NCI-H1092 (cell line): ENCODE data around the gene CNNM1.

ENCODE experiments used
- DNase-seq: peaks from one replicate; lab custom pipeline; 2025; lab: John Stamatoyannopoulos, UW

Gene CNNM1

DNA sequence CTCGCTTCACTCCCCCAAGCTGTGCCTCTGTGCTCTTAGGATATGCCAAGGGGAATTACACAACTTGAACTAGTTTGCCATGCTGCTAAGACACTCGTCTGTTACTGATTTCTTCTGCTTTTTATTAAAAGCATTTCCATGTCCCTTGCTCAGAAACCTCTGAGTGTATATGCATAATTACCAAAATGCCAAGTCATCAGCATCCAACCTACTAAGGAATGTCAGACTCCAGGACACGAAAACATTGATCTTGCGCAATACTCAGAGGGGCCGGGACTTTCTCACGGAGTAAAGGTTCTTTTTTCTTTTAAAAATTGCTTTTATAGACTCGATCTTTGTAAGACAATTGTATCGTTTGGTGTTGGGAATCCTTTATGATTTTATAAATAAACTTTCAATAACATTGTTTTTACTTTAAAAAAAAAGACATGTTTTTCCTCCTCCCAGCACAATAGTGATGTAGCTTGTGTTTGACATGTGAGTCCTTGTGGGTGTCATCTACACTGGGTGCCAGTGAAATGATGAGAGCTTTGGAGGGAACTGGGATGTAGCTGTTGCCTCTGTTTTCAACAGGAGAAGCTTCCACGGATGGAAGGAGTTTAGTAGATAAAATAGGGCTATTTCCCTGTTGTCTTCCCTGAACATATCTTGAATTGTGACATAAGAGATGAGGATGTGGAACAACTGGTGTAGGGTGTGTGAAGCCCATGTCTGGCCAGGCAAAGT is 43.6 kb downstream of the CNNM1 start:
- no peak for DNase-seq

DNA sequence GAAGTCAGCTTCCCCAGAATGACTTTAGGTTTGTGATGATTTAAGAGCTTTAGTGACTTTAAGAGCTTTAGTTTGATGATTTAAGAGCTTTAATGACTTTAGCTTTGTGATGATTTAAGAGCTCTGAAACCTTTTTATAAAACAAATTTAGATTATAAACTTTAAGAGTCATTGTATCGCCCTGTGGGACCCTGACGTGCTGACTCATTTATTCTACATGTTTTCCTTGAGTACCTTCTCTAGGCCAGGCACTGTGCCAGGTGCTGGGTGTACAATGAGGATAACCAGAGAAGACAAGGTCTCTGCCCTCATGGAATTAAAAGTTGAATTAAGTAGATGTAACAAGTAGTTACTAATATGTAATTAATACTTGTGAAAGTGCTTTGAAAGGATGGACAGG is 45.4 kb downstream of the CNNM1 start:
- no peak for DNase-seq

DNA sequence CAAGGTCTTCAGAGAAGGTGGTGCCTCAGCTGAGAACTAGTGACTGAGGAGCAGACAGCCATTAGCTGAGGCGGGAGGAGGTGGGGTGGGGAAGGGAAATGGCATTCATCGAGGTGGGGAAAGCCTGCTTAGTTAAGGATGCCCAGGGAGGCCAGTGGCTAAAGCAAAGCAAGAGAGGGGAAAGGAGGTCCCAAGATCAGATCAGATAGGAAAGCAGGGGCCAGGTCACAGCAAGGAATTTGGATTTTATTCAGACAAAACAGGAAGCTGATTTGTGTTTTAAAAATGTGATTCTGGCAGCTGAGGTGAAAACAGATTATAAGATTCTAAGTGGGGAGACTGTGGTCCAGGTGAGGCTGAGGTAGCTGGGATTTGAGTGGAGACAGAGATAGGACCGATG is 45.8 kb downstream of the CNNM1 start:
- DNase-seq = no peak

DNA sequence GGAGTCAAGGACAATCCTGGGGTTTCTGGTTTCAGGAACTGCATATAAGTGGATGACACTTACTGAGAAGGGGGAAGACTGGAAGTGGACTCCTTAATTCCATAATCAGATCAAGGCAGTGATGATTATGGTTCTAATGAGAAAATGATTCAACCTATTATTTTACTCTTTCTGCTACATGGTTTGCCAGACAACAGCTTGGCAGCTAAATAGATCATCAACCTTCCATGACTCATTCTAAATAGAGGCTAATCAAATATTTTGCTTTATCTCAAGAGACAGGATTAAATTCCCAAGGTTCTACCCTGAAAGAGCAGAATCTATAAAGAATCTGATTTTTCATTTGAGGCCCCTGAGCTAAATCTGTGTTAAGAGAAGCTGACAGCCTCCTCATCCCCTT is 46.3 kb downstream of the CNNM1 start:
- no peak for DNase-seq

DNA sequence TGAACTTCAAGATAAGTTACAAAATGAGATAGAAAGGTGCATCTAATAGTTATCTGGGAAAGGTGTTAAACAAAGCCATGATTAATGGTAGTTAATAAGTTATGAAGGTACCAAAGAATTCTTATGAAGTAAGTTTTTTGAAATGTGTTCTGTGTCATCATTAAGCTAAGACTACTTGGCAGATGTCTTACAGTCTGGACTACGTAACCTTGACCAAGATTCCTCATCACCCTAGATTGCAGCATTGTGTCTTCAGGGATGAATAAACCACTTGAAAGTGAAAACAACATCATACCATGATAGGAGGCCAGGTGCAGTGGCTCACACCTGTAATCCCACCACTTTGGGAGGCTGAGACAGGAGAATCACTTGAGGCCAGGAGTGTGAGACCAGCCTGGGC is 53.0 kb downstream of the CNNM1 start:
- DNase-seq = no peak

DNA sequence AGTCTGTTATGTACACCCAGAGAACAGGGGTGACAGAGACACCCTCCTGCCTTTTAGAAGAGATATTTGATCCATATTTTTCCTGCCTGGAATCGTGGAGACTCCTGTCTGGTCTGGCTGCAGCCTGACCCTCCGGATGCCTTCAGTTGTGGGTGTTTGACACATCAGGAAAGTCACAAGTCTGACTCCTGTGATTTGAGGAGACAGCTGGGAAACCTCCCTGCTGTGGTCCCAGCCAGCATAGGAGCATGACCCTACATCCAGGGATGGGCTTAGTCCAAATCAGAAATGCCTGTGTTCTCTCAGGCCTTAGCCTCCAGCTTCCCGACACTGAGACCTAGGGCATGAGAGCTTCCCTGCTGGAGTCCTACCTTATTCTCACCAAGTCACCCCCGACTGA is 57.9 kb downstream of the CNNM1 start:
- DNase-seq = no peak

DNA sequence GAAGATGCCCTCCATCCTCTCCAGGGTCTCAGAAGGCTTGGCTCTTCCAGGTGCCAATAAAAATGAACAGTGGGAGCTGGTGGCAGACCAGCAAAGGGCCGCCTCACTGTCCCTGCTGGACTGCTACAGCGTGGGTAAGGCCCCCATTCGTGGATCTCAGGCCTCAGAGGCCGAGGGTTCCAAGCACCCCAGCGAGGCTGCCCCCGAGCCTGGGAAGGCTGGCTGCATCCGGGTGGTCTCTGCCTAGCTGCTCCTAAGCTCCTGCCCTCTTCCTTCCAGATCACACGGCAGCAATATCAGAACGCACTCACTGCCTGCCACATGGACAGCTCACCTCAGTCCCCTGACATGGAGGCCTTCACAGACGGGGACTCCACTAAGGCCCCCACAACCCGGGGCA is 58.4 kb downstream of the CNNM1 start:
- no peak for DNase-seq

DNA sequence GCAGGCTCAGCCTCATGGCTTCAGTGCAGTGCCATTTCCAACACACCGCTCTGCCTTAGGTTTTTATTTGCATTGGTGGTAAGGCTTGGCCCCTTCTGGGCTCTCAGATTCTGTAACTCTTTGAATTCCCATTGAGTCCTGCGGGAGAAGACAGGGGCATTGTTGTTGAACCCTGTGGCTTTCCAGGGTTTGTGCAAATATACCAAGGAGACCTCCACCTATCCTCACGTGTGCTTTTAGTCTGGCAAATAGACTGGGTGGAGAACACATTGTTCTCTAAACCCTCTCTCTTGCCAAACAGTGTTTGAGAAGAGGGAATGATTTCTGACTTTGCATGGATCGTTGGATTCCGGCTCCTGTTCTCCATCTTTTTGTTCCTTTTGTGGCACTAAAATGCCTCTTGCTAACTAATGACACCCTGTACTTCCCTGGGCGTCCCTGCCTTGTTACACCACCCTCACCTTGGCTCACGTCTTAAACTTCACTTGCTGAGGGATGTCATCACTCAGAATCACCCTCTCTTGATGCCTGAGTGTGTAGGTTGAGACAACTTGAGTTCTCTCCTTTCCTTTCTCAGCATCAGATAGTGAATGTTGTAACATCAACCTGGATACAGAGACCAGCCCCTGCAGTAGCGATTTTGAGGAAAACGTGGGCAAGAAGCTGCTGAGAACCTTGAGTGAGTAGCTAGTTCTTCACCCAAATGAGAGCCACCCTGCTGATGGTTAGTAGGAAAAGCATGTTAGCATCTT is 60.7 kb downstream of the CNNM1 start:
- no peak for DNase-seq

DNA sequence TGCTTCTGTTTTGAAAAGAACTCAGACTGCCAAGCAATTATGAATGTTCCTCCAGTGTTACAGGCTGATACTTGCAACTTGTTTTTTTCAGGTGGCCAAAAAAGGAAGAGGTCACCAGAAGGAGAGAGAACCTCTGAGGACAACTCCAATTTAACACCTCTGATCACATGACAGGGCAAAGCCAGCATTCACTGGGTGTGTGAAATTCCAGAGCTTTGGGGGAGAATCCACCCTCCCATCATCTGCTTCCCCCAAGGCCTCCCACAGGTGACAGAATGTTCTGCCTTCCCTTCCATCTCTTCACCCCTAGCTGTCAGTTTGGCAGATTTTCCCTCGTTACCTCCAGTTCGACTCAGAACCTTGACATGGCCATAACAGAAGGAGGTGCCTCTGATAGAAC is 62.2 kb downstream of the CNNM1 start:
- DNase-seq = no peak

DNA sequence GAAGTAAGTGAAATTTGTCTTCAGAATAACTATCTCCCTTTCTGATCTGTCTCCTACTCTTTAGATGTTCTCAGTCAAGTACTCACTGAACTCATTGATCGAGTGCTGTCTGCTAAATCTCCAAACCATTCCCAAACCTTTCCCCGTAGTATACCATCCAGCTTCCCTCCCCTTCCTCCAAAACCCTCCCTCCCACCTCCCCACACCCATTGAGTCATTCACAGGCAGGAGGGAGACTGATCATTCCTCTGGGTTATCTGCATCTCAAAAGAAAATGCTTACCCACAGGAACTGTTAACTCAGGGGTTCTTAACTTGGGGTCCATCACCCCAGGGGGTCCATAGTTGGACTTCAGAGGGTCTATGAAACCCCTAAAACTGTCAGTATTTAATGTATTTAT is 63.9 kb downstream of the CNNM1 start:
- no peak for DNase-seq

DNA sequence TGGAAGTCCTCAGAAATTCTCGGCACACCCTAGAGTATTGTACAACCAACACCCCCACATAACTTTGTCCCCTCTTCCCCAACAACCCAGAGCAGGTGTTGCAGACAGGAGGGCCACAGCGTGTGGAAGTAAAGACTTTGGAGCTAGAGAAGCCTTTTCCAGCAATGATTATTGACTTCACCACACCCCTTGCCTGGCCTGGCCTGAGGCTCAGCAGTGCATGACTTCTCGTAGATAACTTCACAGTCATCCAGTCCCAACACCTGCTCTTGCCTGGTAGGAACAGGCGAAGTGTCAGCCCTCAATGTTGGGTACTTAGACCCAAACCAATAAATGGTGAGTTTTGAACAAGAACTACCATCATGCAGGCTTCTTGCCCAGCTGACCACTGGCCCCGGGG is 64.5 kb downstream of the CNNM1 start:
- DNase-seq = no peak

DNA sequence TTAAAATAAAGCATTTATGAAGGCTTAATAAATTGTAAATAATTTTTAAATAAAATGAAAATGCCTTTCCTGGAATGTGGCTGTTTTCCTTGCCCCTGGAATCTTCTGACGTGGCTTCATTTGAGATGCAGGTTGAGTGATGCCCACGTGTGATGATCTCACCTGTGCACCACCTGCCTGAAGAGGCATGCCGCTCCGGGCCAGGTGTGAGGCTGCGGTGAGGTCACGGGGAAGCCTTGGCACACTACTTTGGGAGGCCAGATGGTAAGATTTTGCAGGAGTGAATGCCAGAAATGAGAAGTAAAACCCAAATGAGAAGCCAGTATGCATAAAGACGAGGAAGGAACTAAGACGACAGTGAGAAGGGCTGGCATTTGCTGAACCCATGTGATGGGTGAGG is 65.1 kb downstream of the CNNM1 start:
- no peak for DNase-seq

DNA sequence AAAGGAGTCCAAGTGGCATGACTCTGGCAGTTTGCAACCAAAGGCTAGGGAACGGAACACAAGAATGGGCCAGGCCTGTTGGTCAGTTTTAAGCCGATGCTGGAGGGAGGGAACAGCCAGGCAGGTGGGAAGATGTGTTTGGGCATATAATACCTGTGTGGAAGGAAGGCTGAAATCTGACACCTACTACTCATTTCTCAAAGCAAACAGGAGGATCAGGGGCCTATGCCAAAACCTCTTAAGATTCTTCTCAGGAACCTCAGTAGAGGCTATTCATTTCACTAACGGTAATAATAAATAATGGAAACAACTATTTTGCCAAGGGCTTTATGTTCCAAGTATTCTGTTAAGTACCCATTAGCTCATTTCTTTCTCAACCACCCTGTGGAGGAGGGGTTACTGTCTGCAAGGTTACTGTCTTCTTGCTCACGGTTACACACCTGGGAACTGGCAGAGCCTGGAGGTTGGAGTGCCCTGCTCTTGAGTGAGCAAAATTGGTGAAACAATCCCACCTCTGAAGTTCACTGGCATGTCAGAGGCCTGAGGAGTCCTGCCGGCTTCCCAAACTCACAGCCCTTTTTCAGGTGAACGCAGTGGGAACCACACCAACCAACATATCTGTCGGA is 65.7 kb downstream of the CNNM1 start:
- DNase-seq = no peak

DNA sequence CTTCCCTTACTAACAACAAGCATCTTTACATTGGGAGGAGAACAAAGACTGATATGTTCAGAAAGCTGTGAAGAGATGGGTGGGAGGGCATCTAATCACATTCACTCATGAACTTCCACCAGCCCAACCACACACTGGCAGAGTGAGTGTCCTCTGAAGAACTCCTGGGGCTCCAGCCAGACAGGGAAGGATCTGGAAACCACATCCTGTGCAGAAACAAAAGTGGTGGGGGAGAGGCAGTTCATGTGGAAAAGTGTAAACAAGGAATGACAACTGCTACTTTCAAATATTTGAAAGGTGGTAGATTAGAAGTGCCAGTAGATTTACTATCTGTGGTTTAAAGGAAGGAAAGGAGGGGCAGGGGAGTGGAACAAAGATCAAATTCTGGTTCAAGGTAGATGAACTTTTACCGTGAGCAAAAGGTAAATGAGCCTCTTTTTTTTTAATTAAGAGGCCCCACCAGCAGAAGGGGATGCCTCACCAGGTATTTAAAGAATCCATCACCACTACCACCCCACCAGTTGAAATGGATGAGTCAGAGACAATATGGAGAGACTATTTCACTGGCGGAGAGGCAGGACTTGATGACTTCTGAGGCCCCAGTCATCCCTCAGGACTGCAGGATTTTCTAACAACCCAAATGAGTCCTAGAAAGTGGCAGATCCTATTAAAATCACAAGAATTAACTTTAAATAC is 66.7 kb downstream of the CNNM1 start:
- DNase-seq = no peak

DNA sequence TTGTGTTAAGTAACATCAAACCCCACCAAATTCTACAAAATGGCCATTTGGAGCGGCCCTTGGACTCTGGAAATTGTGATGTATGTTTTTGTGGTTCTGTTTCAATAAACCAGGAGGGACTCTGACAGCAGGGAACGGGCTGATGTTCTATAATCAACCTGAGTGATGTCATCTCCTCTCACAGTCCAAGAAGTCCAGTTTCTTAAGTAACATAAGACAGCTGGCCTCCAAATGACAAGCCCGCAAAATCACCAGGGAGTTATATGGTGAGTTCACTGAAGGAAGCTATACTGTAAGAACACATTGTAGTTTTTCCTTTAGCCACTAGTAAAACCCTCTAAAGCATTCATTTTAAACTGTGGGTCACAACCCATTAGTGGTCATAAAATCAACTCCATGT is 67.3 kb downstream of the CNNM1 start:
- no peak for DNase-seq

DNA sequence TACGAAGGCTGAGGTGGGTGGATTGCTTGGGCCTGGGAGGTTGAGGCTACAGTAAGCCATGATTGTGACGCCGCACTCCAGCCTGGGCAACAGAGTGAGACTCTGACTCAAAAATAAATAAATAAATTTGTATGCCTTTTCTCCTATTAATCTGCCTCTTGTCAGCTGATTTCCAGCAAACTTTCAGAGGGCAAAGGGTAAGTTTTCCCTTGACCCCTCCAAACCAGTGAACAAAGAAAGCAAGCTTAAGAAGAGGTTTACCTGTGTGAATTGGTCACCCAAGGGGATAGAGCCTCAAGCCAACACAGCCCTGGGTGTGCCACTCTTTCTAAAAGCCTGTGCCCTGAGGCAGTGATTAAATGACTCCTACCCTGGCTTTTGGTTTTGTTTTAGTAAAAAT is 70.5 kb downstream of the CNNM1 start:
- DNase-seq = no peak

DNA sequence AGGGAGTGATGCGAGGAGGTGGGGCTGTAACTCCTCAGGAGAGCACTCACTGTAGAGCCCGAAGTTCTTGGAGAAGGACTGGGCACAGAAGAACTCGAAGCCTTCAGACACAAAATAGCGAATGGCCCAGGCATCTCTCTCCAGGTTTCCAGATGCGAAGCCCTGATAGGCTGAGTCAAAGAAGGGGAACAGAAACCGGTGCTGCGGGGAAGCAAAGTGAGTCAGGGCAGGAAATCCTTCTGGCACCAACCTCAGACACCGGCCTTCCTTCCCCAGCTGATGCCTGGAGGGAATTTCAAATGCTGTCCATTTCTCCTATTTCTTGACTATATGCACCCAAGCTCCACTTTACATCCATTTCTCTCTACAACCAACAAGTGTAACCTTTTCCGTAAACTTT is 74.5 kb downstream of the CNNM1 start:
- DNase-seq = no peak

DNA sequence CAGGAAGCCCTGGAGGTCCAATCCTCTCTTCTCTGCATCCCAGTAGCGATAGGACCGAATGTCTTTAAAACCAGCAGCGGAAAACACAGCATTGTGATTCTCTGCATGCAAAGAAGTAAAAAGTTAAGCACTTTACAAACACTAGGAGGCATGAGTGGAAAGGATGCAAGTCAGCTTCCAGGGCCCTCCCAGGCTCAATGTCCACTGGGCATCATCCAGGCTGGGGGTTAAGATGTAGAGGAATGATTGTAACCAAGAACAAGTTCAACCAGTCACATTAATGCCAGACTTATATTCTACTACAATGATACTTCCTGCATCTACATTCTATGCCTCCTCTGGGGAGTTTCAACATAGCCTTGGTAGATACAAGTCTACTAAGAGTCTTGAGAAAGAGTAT is 77.0 kb downstream of the CNNM1 start:
- DNase-seq = no peak

DNA sequence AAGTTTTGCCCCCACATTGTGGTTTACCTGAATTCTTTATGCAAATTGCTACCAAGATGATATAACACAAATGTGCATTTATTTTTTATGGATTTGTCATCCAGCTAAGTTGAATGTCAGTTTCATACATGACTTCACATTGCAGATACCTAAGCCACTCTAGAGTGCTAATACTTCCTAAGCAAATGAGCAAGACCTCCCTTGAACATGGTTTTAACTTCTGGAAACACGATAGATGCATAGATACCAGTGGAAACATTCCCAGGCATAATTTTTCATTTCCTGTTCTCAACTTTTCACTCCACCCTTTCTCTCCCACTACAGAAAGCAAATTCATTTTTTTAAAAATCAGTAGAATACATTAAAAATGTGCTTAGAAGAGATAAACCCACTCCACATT is 81.0 kb downstream of the CNNM1 start:
- DNase-seq = no peak

DNA sequence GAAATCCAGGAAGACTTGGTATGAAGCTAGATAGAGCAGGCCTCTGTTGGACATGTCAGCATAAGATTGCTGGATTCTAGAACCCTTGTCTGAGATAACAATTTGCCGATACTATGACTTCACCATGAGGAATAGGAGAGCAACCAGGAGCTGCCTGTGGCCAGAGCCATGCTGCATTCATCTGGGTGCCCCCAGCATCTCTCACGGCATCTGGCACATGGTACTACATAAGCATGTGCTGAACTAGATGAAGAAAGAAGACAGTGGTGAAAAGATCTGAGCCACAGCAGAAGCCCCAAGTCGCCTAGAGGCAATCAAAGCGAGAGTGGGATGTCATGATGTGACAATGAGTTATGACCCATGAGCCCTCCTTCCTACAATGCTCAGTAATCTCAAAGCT is 81.7 kb downstream of the CNNM1 start:
- no peak for DNase-seq

DNA sequence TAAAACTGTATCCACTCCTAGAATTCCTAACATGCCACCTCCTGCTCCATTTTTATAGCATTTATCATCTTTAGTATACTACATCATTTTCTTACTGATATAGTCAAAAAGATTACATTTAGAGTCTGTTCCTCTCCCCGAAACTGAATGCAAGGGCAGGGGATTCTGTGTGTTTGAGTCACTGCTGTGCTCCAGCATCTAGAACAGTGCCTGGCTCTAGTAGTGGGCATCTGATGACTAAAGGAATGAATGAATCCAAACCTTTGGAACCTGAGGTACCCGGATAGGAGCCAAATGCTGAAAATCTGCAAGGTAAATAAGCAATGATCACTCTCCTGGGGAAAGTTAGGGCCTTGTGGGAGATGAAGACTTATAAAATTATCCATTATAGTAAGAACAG is 82.4 kb downstream of the CNNM1 start:
- no peak for DNase-seq

DNA sequence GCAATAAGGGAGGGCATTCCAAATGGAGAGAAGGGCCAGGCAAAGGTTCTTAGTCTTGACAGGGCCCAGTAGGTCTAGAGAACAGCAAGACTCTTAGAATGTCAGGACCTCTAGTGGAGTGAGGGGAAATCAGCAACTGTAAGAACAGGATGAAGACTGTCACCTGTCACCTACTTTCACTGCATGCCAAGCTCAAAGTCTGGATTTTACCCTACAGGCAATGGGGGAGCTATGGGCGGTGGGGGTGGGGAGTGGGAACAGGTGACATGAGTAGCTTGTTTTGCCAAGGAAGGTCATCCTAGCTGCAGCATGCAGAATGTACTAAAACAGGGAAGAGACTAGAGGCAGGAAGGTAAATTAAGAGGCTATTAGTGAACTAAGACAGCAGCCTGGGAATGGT is 82.9 kb downstream of the CNNM1 start:
- no peak for DNase-seq
